GM12878 (cell line): ENCODE measurements around the gene KRTAP5-8. TPM values are rescaled to one million over a fixed set of nuclear protein-coding genes. Genes with fewer than 3 reads are reported as not detected.

Experiments used
- ATAC-seq: fragments of 200-7000 bp; cut with Tn5 transposase; 3 replicates; pipeline ENCODE4 v1.9.1; 2020; ENCODE audit warnings: mild to moderate bottlenecking, moderate library complexity
- BruUV-seq: library from RNA; stranded (reverse); fragments of 400-500 nt; replicated peaks from 2 replicates; lab custom pipeline; 2021; lab: Mats Ljungman, UMichigan
- CTCF ChIA-PET: fragments of 300-600 bp; sonication (Branson Sonifier 250); formaldehyde crosslinking; extraction: SDS; loops from one replicate; lab custom pipeline; 2021; ENCODE audit warnings: inconsistent platforms; lab: Yijun Ruan, JAX
- POLR2A ChIA-PET: fragments of 350-600 bp; formaldehyde crosslinking; extraction: SDS; loops from one replicate; lab custom pipeline; 2021; ENCODE audit warnings: inconsistent platforms; lab: Charles Lee
- RAD21 ChIA-PET: fragments of 300-600 bp; sonication (Branson Sonifier 250); formaldehyde crosslinking; loops from one replicate; lab custom pipeline; 2023; ENCODE audit warnings: antibody characterized with exemption; ENCODE audit not compliant: unreplicated experiment; lab: Charles Lee
- SMC1A ChIA-PET: fragments of 300-600 bp; sonication (Branson Sonifier 250); formaldehyde crosslinking; loops from one replicate; lab custom pipeline; 2023; ENCODE audit not compliant: unreplicated experiment, uncharacterized antibody; lab: Charles Lee
- DNase-seq: peaks from one replicate; pipeline ENCODE4 v3.0.0-alpha.2; 2011; ENCODE audit warnings: low read depth, low spot score
- FAIRE-seq: peaks from 3 replicates; lab custom pipeline; 2011; peaks lifted over from hg19 to GRCh38; lab: Jason Lieb, UNC
- H2AFZ ChIP-seq: 2 replicates; pipeline ENCODE4 v1.6.0; 2011; ENCODE audit warnings: low read depth, low read length, control low read depth; ENCODE audit not compliant: control insufficient read depth
- H3K27ac ChIP-seq: 2 replicates; pipeline ENCODE4 v1.5.1; 2011; ENCODE audit warnings: control low read depth; ENCODE audit not compliant: control insufficient read depth, insufficient read depth
- H3K27me3 ChIP-seq, 2 experiments: replicated peaks in 1 of 2; 2 replicates each; pipeline versions ENCODE4 v1.6.0 to v1.6.1; 2011; ENCODE audit warnings: low read length in 1 of 2; ENCODE audit not compliant: control insufficient read depth in 2 of 2, insufficient read depth in 2 of 2
- H3K36me3 ChIP-seq, 2 experiments: 2 replicates each; pipeline ENCODE4 v1.5.1; 2011; ENCODE audit warnings: low read length in 1 of 2; ENCODE audit not compliant: control insufficient read depth in 2 of 2, insufficient read depth in 2 of 2
- H3K4me1 ChIP-seq: 2 replicates; pipeline ENCODE4 v1.6.1; 2011; ENCODE audit warnings: mild to moderate bottlenecking, low read length, moderate library complexity, mixed read lengths; ENCODE audit not compliant: control insufficient read depth, insufficient read depth
- H3K4me2 ChIP-seq: 2 replicates; pipeline ENCODE4 v1.6.0; 2011; ENCODE audit warnings: control low read depth; ENCODE audit not compliant: control insufficient read depth, insufficient read depth
- H3K4me3 ChIP-seq: fragments of 200-600 bp; sonication (generic); 2 replicates; pipeline ENCODE4 v1.5.1; 2016
- H3K79me2 ChIP-seq: 2 replicates; pipeline ENCODE4 v1.6.0; 2011; ENCODE audit warnings: low read length; ENCODE audit not compliant: control insufficient read depth, insufficient read depth
- H3K9ac ChIP-seq: 2 replicates; pipeline ENCODE4 v1.8.0; 2011; ENCODE audit warnings: low read length, control low read depth, mixed read lengths; ENCODE audit not compliant: control insufficient read depth, insufficient read depth
- H3K9me3 ChIP-seq: replicated peaks from 3 replicates; pipeline ENCODE4 v1.5.1; 2011; ENCODE audit warnings: mild to moderate bottlenecking, low read length; ENCODE audit not compliant: control insufficient read depth, insufficient read depth
- H4K20me1 ChIP-seq: 2 replicates; pipeline ENCODE4 v1.6.0; 2011; ENCODE audit not compliant: control insufficient read depth, insufficient read depth
- ESRRA ChIP-seq: IDR thresholded peaks from 2 replicates; pipeline ENCODE4 v1.6.1; 2012; ENCODE audit warnings: mild to moderate bottlenecking, low read length, improper control_type of control experiment
- HCFC1 ChIP-seq: fragments of 150-350 bp; IDR thresholded peaks from 2 replicates; pipeline ENCODE4 v1.6.1; 2014; ENCODE audit warnings: low read length
- IKZF2 ChIP-seq, 2 experiments: fragments of 450-650 bp; IDR thresholded peaks; 2 replicates each; pipeline ENCODE4 v1.6.1; 2017; ENCODE audit warnings: mild to moderate bottlenecking in 2 of 2, moderate library complexity in 2 of 2
- NR2F1 ChIP-seq: fragments of 450-650 bp; conservative IDR thresholded peaks from 2 replicates; pipeline ENCODE4 v1.6.1; 2017; ENCODE audit warnings: mild to moderate bottlenecking
- POLR2A ChIP-seq: IDR thresholded peaks from 2 replicates; pipeline ENCODE4 v1.6.1; 2011; ENCODE audit warnings: low read depth, mild to moderate bottlenecking, low read length
- REST ChIP-seq: IDR thresholded peaks from 2 replicates; pipeline ENCODE4 v1.6.1; 2012; ENCODE audit warnings: mild to moderate bottlenecking, low read depth, low read length
- RFX5 ChIP-seq: IDR thresholded peaks from 2 replicates; pipeline ENCODE4 v1.6.1; 2011; ENCODE audit warnings: low read depth, low read length, improper control_type of control experiment
- SUZ12 ChIP-seq: fragments of 200-600 bp; sonication (generic); IDR thresholded peaks from one replicate; pipeline ENCODE4 v1.6.1; 2018; ENCODE audit warnings: antibody characterized with exemption, mild to moderate bottlenecking; ENCODE audit not compliant: unreplicated experiment
- ZBTB4 ChIP-seq: fragments of 450-650 bp; formaldehyde crosslinking; IDR thresholded peaks from 2 replicates; pipeline ENCODE4 v1.4.0; 2022; ENCODE audit warnings: mild to moderate bottlenecking, moderate library complexity
- ZNF384 ChIP-seq: IDR thresholded peaks from 2 replicates; pipeline ENCODE4 v1.6.1; 2012; ENCODE audit warnings: low read depth, mild to moderate bottlenecking, low read length, improper control_type of control experiment, borderline replicate concordance
- WGBS: methylation state at CpG from one replicate; pipeline ENCODE4 v1.1.6; 2016; ENCODE audit warnings: low lambda C conversion rate; ENCODE audit not compliant: insufficient replicate concordance, insufficient coverage; ENCODE audit errors: missing lambda C conversion rate; 5-methylcytosine and 5-hydroxymethylcytosine counted together
- in situ Hi-C: fragments of 300-500 bp; cut with MboI; formaldehyde crosslinking; loops from 9 replicates; pipeline ENCODE4 v1.14.3; 2018; ENCODE audit warnings: mixed read lengths
- intact Hi-C: fragments of 100-400 bp; cut with micrococcal nuclease; formaldehyde crosslinking; loops from one replicate; pipeline ENCODE4 v1.14.2; 2022; ENCODE audit not compliant: unreplicated experiment
- polyA plus RNA-seq, 11 experiments: library from polyadenylated mRNA; depleted of rRNA in 4 of 11; unstranded in 6 of 11; stranded (reverse) in 5 of 11; fragments of >200 nt; fragmentation: Nextera tagmentation in 4 of 11; fragmentation: Illumina TruSeq in 1 of 11; extraction: Ambion mirVana in 4 of 11; extraction: Trizol in 1 of 11; gene quantifications; 1 replicate in 1 of 11; 2 replicates in 10 of 11; pipeline versions ENCODE4 v1.2.1 to v1.2.3, GENCODE V29; 2011 to 2016; ENCODE audit warnings: inconsistent platforms in 2 of 11, missing spikeins in 2 of 11, low read depth in 1 of 11
- total RNA-seq, 4 experiments: library from RNA; depleted of rRNA in 3 of 4; stranded (reverse); fragments of >200 nt in 3 of 4; fragmentation: Illumina TruSeq in 1 of 4; extraction: Trizol in 1 of 4; gene quantifications; 2 replicates each; pipeline versions ENCODE4 v1.2.1 to v1.2.3, GENCODE V29; 2013 to 2021

Gene KRTAP5-8
- total and polyA plus RNA-seq, 10 of the 15 experiments (the other 5 are each of a cell fraction or from before 2014, with no cell fraction given), result 0.07 to 0.36 (median 0.13) TPM; not detected in 6

- TF ChIP-seq REST (no peak), ZBTB4 (CRISPR knock-in tag) (no peak), IKZF2 (IDR thresholded peaks at IDR 0.05) (no peak), ZNF384 (no peak)
Measured at GRCh38 chr11:71490731-71491390, 47.0 kb upstream of the KRTAP5-8 start (continued).

- Histone ChIP-seq H3K27ac (no peak overlapping the region), H3K4me1 (peaks cover 11% of the 10 kb centered on the region), H3K9ac (no peak overlapping the region), H3K36me3 (peaks cover 21 to 27% of the 10 kb centered on the region in 2 experiments), H3K4me2 (no peak overlapping the region), H3K79me2 (no peaks in the 10 kb centered on the region), H3K27me3 (no peaks in the 10 kb centered on the region), H4K20me1 (no peaks in the 10 kb centered on the region)
- no peak for DNase-seq
- in situ Hi-C loops, result no loop called here
- ATAC-seq, result no peak
- no TSS peak for BruUV-seq
- WGBS, result 97% methylated on average over 19 of the region's 19 CpGs
- POLR2A ChIA-PET, result no interaction called here
- no peak for TF ChIP-seq NR2F1
- no peak for TF ChIP-seq SUZ12
- no peak for TF ChIP-seq RFX5
- TF ChIP-seq HCFC1, result no peak
- no peak for TF ChIP-seq ESRRA
- TF ChIP-seq POLR2A, result 0 out of 2 replicates have a peak, but pooled peaks have one; percentile 19
- TF ChIP-seq, all 136 proteins: peak for 1
- RAD21 ChIA-PET, result no interaction called here
- H3K9me3 ChIP-seq, result no peaks in the 10 kb centered on the region; the same call in 2 of the 3 replicates
- no peak overlapping the region for H3K4me3 ChIP-seq
- intact Hi-C loops, result no loop called here
- CTCF ChIA-PET, result no interaction called here
- no peak for FAIRE-seq
- H2AFZ ChIP-seq, result no peak overlapping the region
- SMC1A ChIA-PET, result no interaction called here
Measured at GRCh38 chr11:71491531-71491930, 46.3 kb upstream of the KRTAP5-8 start.
